HG03378 (cell line): Measurements from ENCODE around the gene NME8.
"Not testable (repeated sequence)": the region's sequence is repeated elsewhere in the genome, so short reads cannot be mapped to it uniquely, and the experiment has no call there.

Experiments
- ATAC-seq: cut with Tn5 transposase; IDR thresholded peaks from one replicate; pipeline ENCODE4 v1.9.1; 2021; ENCODE audit warnings: mild to moderate bottlenecking, moderate library complexity; ENCODE audit not compliant: unreplicated experiment

The NME8 gene

GRCh38 chr7:37848297-37848696 lies at the start of gene NME8:
Gene NME8 (plus strand): TSS chr7:37848597. CDS start chr7:37850267, 1,670 bp downstream.
- ATAC-seq, result no peak

- no peak for ATAC-seq
These were observed 42.2 kb upstream of the NME8 start for GRCh38 chr7:37806152-37806551.

- ATAC-seq, result not testable (repeated sequence)
These were observed 36.2 kb upstream of the NME8 start for GRCh38 chr7:37812161-37812580.

- ATAC-seq, result peak; percentile 93
These were observed 32.6 kb upstream of the NME8 start for GRCh38 chr7:37815671-37816371.

- ATAC-seq, result no peak
These were observed 31.3 kb upstream of the NME8 start for GRCh38 chr7:37816922-37817590.

GRCh38 chr7:37817591-37817960 lies 30.8 kb upstream of the NME8 start:
- ATAC-seq, result no peak

GRCh38 chr7:37817996-37818720 lies 30.2 kb upstream of the NME8 start:
- no peak for ATAC-seq

- ATAC-seq, result peak; percentile 57
These were observed 27.5 kb upstream of the NME8 start for GRCh38 chr7:37820708-37821468.

- no peak for ATAC-seq
These were observed 25.5 kb upstream of the NME8 start for GRCh38 chr7:37822946-37823345.

- no peak for ATAC-seq
These were observed 24.8 kb upstream of the NME8 start for GRCh38 chr7:37823557-37823956.

GRCh38 chr7:37825038-37825437 lies 23.4 kb upstream of the NME8 start:
- no peak for ATAC-seq

- ATAC-seq, result peak; percentile 70
These were observed 21.6 kb upstream of the NME8 start for GRCh38 chr7:37826825-37827224.

- ATAC-seq, result no peak
These were observed 17.2 kb upstream of the NME8 start for GRCh38 chr7:37831244-37831643.

GRCh38 chr7:37832194-37832593 lies 16.2 kb upstream of the NME8 start:
- ATAC-seq, result no peak

GRCh38 chr7:37833107-37833817 lies 15.1 kb upstream of the NME8 start:
- no peak for ATAC-seq

GRCh38 chr7:37833818-37834146 lies 14.6 kb upstream of the NME8 start:
- no peak for ATAC-seq

GRCh38 chr7:37853468-37853867 lies 5.1 kb downstream of the NME8 start:
- no peak for ATAC-seq

- no peak for ATAC-seq
These were observed 33.7 kb downstream of the NME8 start for GRCh38 chr7:37882086-37882485.

- ATAC-seq, result no peak
These were observed 45.0 kb downstream of the NME8 start for GRCh38 chr7:37893359-37893758.

GRCh38 chr7:37894671-37895070 lies 46.3 kb downstream of the NME8 start:
- ATAC-seq, result no peak
